Epithelial cell of proximal tubule (primary cell): Measurements from ENCODE around the gene FGF2. TPM values are rescaled to one million over a fixed set of nuclear protein-coding genes. Genes with fewer than 3 reads are reported as not detected.
A peak's percentile ranks its signal among the peaks of the same experiment; 100 is the strongest.

Experiments used
- DNase-seq: peaks from one replicate; pipeline ENCODE4 v3.0.0-alpha.2; 2011; ENCODE audit warnings: low read depth
- H3K4me3 ChIP-seq: 2 replicates; pipeline ENCODE4 v1.5.1; 2011; ENCODE audit warnings: low read depth, mild to moderate bottlenecking, low read length
- CTCF ChIP-seq: conservative IDR thresholded peaks from 2 replicates; pipeline ENCODE4 v1.5.1; 2012; ENCODE audit warnings: low read depth, mild to moderate bottlenecking, low read length
- total RNA-seq: library from RNA; depleted of rRNA; stranded (reverse); fragments of >200 nt; gene quantifications from 2 replicates; pipeline ENCODE4 v1.2.3, GENCODE V29; 2015

FGF2 gene
- total RNA-seq, 1 donor from 2014 or later: 11.4 TPM

GRCh38 chr4:122826079-122826527, 528 bp upstream of the FGF2 start:
- no peak for DNase-seq
- TF ChIP-seq CTCF: no peak
- H3K4me3 ChIP-seq: peak overlapping the region; percentile 88

- TF ChIP-seq CTCF: no peak
- peak overlapping the region; percentile 88 for H3K4me3 ChIP-seq
- no peak for DNase-seq
Measured at GRCh38 chr4:122827258-122827878, 737 bp downstream of the FGF2 start.

DNA sequence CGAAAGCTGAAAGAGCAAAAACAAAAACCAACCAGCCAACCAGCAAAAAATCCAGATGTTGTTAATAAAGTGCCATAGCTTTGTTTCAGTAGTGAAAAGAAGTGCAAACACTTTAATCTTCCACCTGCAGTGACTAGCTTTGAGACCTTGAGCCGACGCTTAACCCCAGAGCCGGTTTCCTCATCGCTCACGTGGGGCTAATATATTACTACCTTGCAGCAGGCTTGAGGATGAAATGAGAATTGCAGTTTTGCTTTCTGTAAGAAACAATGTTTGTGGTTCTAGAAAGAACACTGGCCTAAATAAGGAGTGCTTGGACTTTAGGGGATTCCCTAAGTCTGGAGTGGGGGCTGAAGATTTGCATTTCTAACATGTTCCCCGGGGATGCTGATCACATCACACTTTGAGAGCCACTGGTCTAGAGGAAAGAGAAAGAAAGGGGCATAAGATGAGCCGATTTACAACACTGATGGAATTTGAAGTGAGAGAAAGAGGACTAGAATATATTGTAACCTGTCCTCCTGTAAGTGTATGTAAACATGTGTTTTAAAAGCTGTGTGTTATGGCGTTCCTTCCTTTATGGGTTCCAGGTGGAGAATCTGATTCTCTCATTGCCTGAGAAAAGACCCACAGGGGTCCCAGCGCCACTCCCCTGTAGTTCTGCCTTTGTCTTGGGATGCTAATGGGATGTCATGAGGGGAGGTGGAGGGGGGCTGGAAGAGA, 1.4 kb downstream of the FGF2 start:
- TF ChIP-seq CTCF: peak; percentile 35
- DNase-seq: peak; percentile 72
- peak overlapping the region; percentile 88 for H3K4me3 ChIP-seq

GRCh38 chr4:122830426-122831095, 3.9 kb downstream of the FGF2 start:
- H3K4me3 ChIP-seq: no peak overlapping the region
- DNase-seq: no peak
- no peak for TF ChIP-seq CTCF

- peak; percentile 33 for DNase-seq
- no peak for TF ChIP-seq CTCF
- no peak overlapping the region for H3K4me3 ChIP-seq
Measured at GRCh38 chr4:122831515-122832196, 5.0 kb downstream of the FGF2 start.

- no peak overlapping the region for H3K4me3 ChIP-seq
- no peak for TF ChIP-seq CTCF
- no peak for DNase-seq
Measured at GRCh38 chr4:122832732-122833131, 6.1 kb downstream of the FGF2 start.
